ENCODE data around the gene SMIM12. TPM values are rescaled to one million over a fixed set of nuclear protein-coding genes. Genes with fewer than 3 reads are reported as not detected.

The SMIM12 gene
- 15.0 TPM for total RNA-seq

GRCh38 chr1:34859446-34860200 is at the start of gene SMIM12:
TSS of gene SMIM12 (minus strand) at chr1:34859749. CDS start at chr1:34855977, 3,772 bp downstream.

Other genes starting within 250 kb of the SMIM12 start
- gene GJB5, start 104.7 kb downstream of the SMIM12 start, total RNA-seq: not detected
- not detected for gene GJB4, start 100.0 kb downstream of the SMIM12 start, total RNA-seq
- not detected for gene GJB3, start 78.5 kb downstream of the SMIM12 start, total RNA-seq
- gene GJA4, start 66.8 kb downstream of the SMIM12 start, total RNA-seq: 1.6 TPM
- 5.0 TPM for gene DLGAP3, start 69.9 kb upstream of the SMIM12 start, total RNA-seq
- 2.5 TPM for gene TMEM35B, start 125.6 kb upstream of the SMIM12 start, total RNA-seq
- 48.8 TPM for gene ZMYM6, start 172.2 kb upstream of the SMIM12 start, total RNA-seq
- 36.0 TPM for gene ZMYM1, start 219.6 kb upstream of the SMIM12 start, total RNA-seq